Endothelial cell of hepatic sinusoid (primary cell): ENCODE measurements around the gene CCT8.
"Not testable (repeated sequence)": the region's sequence is repeated elsewhere in the genome, so short reads cannot be mapped to it uniquely, and the experiment has no call there.

ENCODE experiments used
- in situ Hi-C: cut with HindIII; loops from 2 replicates; pipeline ENCODE4 v1.10.0; 2017; ENCODE audit warnings: low sequenced_read_pairs

Gene CCT8

GRCh38 chr21:29078869-29079767 is 5.7 kb upstream of the CCT8 start:
- in situ Hi-C loops = no loop called here

- in situ Hi-C loops = no loop called here
These were observed 4.2 kb upstream of the CCT8 start for GRCh38 chr21:29077651-29078090.

GRCh38 chr21:29076731-29077640 is 3.5 kb upstream of the CCT8 start:
- in situ Hi-C loops = not testable (repeated sequence)

GRCh38 chr21:29075706-29076466 is 2.4 kb upstream of the CCT8 start:
- in situ Hi-C loops = no loop called here

- in situ Hi-C loops = no loop called here
These were observed 1.3 kb upstream of the CCT8 start for GRCh38 chr21:29074783-29075182.

GRCh38 chr21:29074007-29074376 is 544 bp upstream of the CCT8 start:
- in situ Hi-C loops = no loop called here

GRCh38 chr21:29072873-29073221 is 601 bp downstream of the CCT8 start:
- in situ Hi-C loops = no loop called here

GRCh38 chr21:29064850-29065481 is 8.5 kb downstream of the CCT8 start:
- in situ Hi-C loops = no loop called here

GRCh38 chr21:29056538-29057050 is 16.9 kb downstream of the CCT8 start:
- in situ Hi-C loops = no loop called here

GRCh38 chr21:29056005-29056404 is 17.4 kb downstream of the CCT8 start:
- in situ Hi-C loops = no loop called here

GRCh38 chr21:29055080-29055479 is 18.4 kb downstream of the CCT8 start:
- in situ Hi-C loops = no loop called here

GRCh38 chr21:29053656-29054055 is 19.8 kb downstream of the CCT8 start:
- in situ Hi-C loops = no loop called here

- in situ Hi-C loops = no loop called here
These were observed 20.4 kb downstream of the CCT8 start for GRCh38 chr21:29053011-29053553.

- in situ Hi-C loops = no loop called here
These were observed 21.2 kb downstream of the CCT8 start for GRCh38 chr21:29052224-29052623.

GRCh38 chr21:29034678-29035077 is 38.8 kb downstream of the CCT8 start:
- in situ Hi-C loops = no loop called here

GRCh38 chr21:29033871-29034270 is 39.6 kb downstream of the CCT8 start:
- in situ Hi-C loops = no loop called here

GRCh38 chr21:29033301-29033700 is 40.1 kb downstream of the CCT8 start:
- in situ Hi-C loops = no loop called here

- in situ Hi-C loops = no loop called here
These were observed 42.5 kb downstream of the CCT8 start for GRCh38 chr21:29030909-29031308.

- in situ Hi-C loops = no loop called here
These were observed 43.9 kb downstream of the CCT8 start for GRCh38 chr21:29029524-29029923.

GRCh38 chr21:29025328-29025713 is 48.1 kb downstream of the CCT8 start:
- in situ Hi-C loops = no loop called here
